ENCODE measurements around the gene FBXO3. TPM values are rescaled to one million over a fixed set of nuclear protein-coding genes. Genes with fewer than 3 reads are reported as not detected.

Gene FBXO3
- polyA plus RNA-seq, 2 donors, result 17.1 to 22.9 TPM

- no peaks in the 10 kb centered on the region for H3K9me3 ChIP-seq (ENCODE audit: control insufficient read depth in 2 of 2, insufficient read depth in 1 of 2, low read depth in 1 of 2, low read length in 1 of 2)
- no peaks in the 10 kb centered on the region for H3K27me3 ChIP-seq (ENCODE audit: control insufficient read depth in 1 of 2, insufficient read depth in 2 of 2, low read length in 2 of 2)
- no peak overlapping the region for H3K4me3 ChIP-seq (ENCODE audit: low read depth in 1 of 2, low read length in 2 of 2)
- peaks cover 2 to 8% of the 10 kb centered on the region in 2 donors for H3K36me3 ChIP-seq (ENCODE audit: control insufficient read depth in 2 of 2, insufficient read depth in 2 of 2, low read length in 1 of 2)
- WGBS, 2 donors, result 38 to 53% methylated on average over 4 of the region's 4 CpGs
- no peak overlapping the region for H3K27ac ChIP-seq (ENCODE audit: low read depth in 2 of 2, low read length in 1 of 2)
- no peaks in the 10 kb centered on the region for H3K4me1 ChIP-seq (ENCODE audit: control insufficient read depth in 2 of 2, insufficient read depth in 2 of 2, low read length in 1 of 2)
Observed at GRCh38 chr11:33753304-33753967, 20.9 kb downstream of the FBXO3 start.

GRCh38 chr11:33751878-33752277 is 22.4 kb downstream of the FBXO3 start:
- WGBS, 2 donors, result 81 to 89% methylated on average over 3 of the region's 3 CpGs
- H3K4me1 ChIP-seq (ENCODE audit: control insufficient read depth in 2 of 2, insufficient read depth in 2 of 2, low read length in 1 of 2), result no peaks in the 10 kb centered on the region
- H3K4me3 ChIP-seq (ENCODE audit: low read depth in 1 of 2, low read length in 2 of 2), result no peak overlapping the region
- H3K27me3 ChIP-seq (ENCODE audit: control insufficient read depth in 1 of 2, insufficient read depth in 2 of 2, low read length in 2 of 2), result no peaks in the 10 kb centered on the region
- no peak overlapping the region for H3K27ac ChIP-seq (ENCODE audit: low read depth in 2 of 2, low read length in 1 of 2)
- H3K9me3 ChIP-seq (ENCODE audit: control insufficient read depth in 2 of 2, insufficient read depth in 1 of 2, low read depth in 1 of 2, low read length in 1 of 2), result no peaks in the 10 kb centered on the region
- H3K36me3 ChIP-seq (ENCODE audit: control insufficient read depth in 2 of 2, insufficient read depth in 2 of 2, low read length in 1 of 2), result peaks cover 2 to 5% of the 10 kb centered on the region in 2 donors

DNA sequence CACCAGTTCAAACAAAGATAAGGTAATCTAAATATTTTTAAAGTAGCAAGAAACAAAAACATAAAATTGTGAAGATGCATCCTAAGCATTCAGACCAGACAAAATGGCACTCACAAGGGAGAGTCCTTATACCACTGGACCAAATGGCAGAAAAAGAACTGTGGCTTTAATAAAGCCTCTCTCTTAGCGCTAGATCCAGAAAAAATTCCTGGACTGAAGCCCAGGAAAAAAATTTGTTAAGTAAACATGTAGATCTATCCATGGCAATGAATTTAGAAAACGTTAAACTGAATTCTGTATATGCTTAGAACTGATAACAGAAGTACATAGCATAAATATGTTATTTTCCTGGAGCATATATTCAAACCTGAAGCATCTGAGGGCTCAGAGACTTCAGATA is 26.3 kb downstream of the FBXO3 start:
- 14 to 17% methylated on average over 2 of the region's 2 CpGs for WGBS, 2 donors
- no peaks in the 10 kb centered on the region for H3K9me3 ChIP-seq (ENCODE audit: control insufficient read depth in 2 of 2, insufficient read depth in 1 of 2, low read depth in 1 of 2, low read length in 1 of 2)
- no peaks in the 10 kb centered on the region for H3K27me3 ChIP-seq (ENCODE audit: control insufficient read depth in 1 of 2, insufficient read depth in 2 of 2, low read length in 2 of 2)
- H3K27ac ChIP-seq (ENCODE audit: low read depth in 2 of 2, low read length in 1 of 2), result no peak overlapping the region
- H3K36me3 ChIP-seq (ENCODE audit: control insufficient read depth in 2 of 2, insufficient read depth in 2 of 2, low read length in 1 of 2), result peaks cover 3 to 4% of the 10 kb centered on the region in 2 donors
- H3K4me1 ChIP-seq (ENCODE audit: control insufficient read depth in 2 of 2, insufficient read depth in 2 of 2, low read length in 1 of 2), result no peaks in the 10 kb centered on the region
- no peak overlapping the region for H3K4me3 ChIP-seq (ENCODE audit: low read depth in 1 of 2, low read length in 2 of 2)

- Histone ChIP-seq H3K27me3 (ENCODE audit: control insufficient read depth in 1 of 2, insufficient read depth in 2 of 2, low read length in 2 of 2) (no peaks in the 10 kb centered on the region), H3K36me3 (ENCODE audit: control insufficient read depth in 2 of 2, insufficient read depth in 2 of 2, low read length in 1 of 2) (peaks cover 3 to 7% of the 10 kb centered on the region in 2 donors), H3K4me1 (ENCODE audit: control insufficient read depth in 2 of 2, insufficient read depth in 2 of 2, low read length in 1 of 2) (no peaks in the 10 kb centered on the region), H3K4me3 (ENCODE audit: low read depth in 1 of 2, low read length in 2 of 2) (no peak overlapping the region), H3K27ac (ENCODE audit: low read depth in 2 of 2, low read length in 1 of 2) (no peak overlapping the region), H3K9me3 (ENCODE audit: control insufficient read depth in 2 of 2, insufficient read depth in 1 of 2, low read depth in 1 of 2, low read length in 1 of 2) (no peaks in the 10 kb centered on the region)
- 88 to 92% methylated on average over 5 of the region's 5 CpGs for WGBS, 2 donors
Observed at GRCh38 chr11:33743291-33743690, 31.0 kb downstream of the FBXO3 start.

DNA sequence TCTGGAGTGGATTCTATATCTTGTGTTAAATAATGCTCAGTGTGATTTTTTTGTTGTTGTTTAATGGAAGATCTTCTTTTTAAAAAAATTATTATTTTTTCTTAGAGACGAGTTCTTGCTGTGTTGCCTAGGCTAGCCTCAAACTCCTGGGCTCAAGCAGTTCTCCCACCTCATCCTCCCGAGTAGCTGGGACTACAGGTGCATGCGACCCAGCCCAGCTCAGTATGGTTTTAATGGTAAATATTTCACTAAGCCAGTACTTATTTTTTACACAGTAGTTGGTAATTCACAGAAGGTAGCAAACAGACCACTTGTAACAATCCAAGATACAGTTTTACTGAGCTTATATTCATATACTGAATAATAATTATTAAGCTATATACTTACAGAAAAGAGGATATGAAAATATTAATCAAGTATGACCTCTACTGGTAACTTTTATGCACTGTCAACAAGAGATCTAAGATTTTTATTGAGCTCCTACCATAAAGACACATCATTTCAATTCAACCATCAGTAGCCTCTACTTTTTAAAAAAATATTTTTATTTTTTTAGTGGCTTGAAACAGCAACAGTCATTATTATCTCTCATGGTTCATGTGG is 32.0 kb downstream of the FBXO3 start:
- Histone ChIP-seq H3K36me3 (ENCODE audit: control insufficient read depth in 2 of 2, insufficient read depth in 2 of 2, low read length in 1 of 2) (peaks cover 3 to 7% of the 10 kb centered on the region in 2 donors), H3K27me3 (ENCODE audit: control insufficient read depth in 1 of 2, insufficient read depth in 2 of 2, low read length in 2 of 2) (no peaks in the 10 kb centered on the region), H3K4me3 (ENCODE audit: low read depth in 1 of 2, low read length in 2 of 2) (no peak overlapping the region), H3K4me1 (ENCODE audit: control insufficient read depth in 2 of 2, insufficient read depth in 2 of 2, low read length in 1 of 2) (no peaks in the 10 kb centered on the region), H3K9me3 (ENCODE audit: control insufficient read depth in 2 of 2, insufficient read depth in 1 of 2, low read depth in 1 of 2, low read length in 1 of 2) (no peaks in the 10 kb centered on the region), H3K27ac (ENCODE audit: low read depth in 2 of 2, low read length in 1 of 2) (no peak overlapping the region)
- WGBS, 2 donors, result 70 to 82% methylated on average over 3 of the region's 3 CpGs

DNA sequence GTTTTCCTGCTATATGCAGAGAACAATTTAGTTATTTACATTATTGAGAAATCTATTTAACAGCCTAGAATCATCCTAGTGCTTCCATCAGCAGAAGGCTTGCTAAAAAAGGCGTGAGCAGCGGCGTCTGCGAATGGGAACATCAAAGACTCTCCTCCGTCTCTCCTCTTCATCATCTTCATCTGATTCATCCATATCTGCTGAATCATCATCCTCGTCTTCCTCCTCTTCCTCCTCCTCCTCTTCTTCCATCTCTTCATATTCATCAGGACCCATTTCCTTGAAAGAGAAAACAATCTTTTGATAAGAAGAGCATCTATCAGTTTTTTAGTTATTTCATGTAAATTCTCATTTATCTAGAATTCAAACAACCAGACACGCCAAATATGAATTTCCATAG is 32.5 kb downstream of the FBXO3 start:
- Histone ChIP-seq H3K27ac (ENCODE audit: low read depth in 2 of 2, low read length in 1 of 2) (no peak overlapping the region), H3K36me3 (ENCODE audit: control insufficient read depth in 2 of 2, insufficient read depth in 2 of 2, low read length in 1 of 2) (peaks cover 3 to 7% of the 10 kb centered on the region in 2 donors), H3K9me3 (ENCODE audit: control insufficient read depth in 2 of 2, insufficient read depth in 1 of 2, low read depth in 1 of 2, low read length in 1 of 2) (no peaks in the 10 kb centered on the region), H3K4me3 (ENCODE audit: low read depth in 1 of 2, low read length in 2 of 2) (no peak overlapping the region), H3K27me3 (ENCODE audit: control insufficient read depth in 1 of 2, insufficient read depth in 2 of 2, low read length in 2 of 2) (no peaks in the 10 kb centered on the region), H3K4me1 (ENCODE audit: control insufficient read depth in 2 of 2, insufficient read depth in 2 of 2, low read length in 1 of 2) (no peaks in the 10 kb centered on the region)
- WGBS, 2 donors, result 86 to 88% methylated on average over 7 of the region's 7 CpGs

GRCh38 chr11:33737362-33737821 is 36.9 kb downstream of the FBXO3 start:
- Histone ChIP-seq H3K36me3 (ENCODE audit: control insufficient read depth in 2 of 2, insufficient read depth in 2 of 2, low read length in 1 of 2) (no peaks in the 10 kb centered on the region), H3K4me1 (ENCODE audit: control insufficient read depth in 2 of 2, insufficient read depth in 2 of 2, low read length in 1 of 2) (peaks cover 3% of the 10 kb centered on the region in 2 donors), H3K27me3 (ENCODE audit: control insufficient read depth in 1 of 2, insufficient read depth in 2 of 2, low read length in 2 of 2) (no peaks in the 10 kb centered on the region), H3K27ac (ENCODE audit: low read depth in 2 of 2, low read length in 1 of 2) (peak overlapping the region; percentile 69 to 96), H3K9me3 (ENCODE audit: control insufficient read depth in 2 of 2, insufficient read depth in 1 of 2, low read depth in 1 of 2, low read length in 1 of 2) (no peaks in the 10 kb centered on the region), H3K4me3 (ENCODE audit: low read depth in 1 of 2, low read length in 2 of 2) (no peak overlapping the region)
- WGBS, 2 donors, result 48 to 51% methylated on average over 3 of the region's 3 CpGs

GRCh38 chr11:33736148-33736812 is 38.0 kb downstream of the FBXO3 start, which contains the start of gene CD59:
CD59 (minus strand) TSS chr11:33736423; CDS start chr11:33722445, 13,978 bp downstream.
- WGBS, 2 donors, result 1% methylated on average over 36 to 48 of the region's 48 CpGs
- H3K4me1 ChIP-seq (ENCODE audit: control insufficient read depth in 2 of 2, insufficient read depth in 2 of 2, low read length in 1 of 2), result peaks cover 5% of the 10 kb centered on the region in 2 donors
- no peaks in the 10 kb centered on the region for H3K36me3 ChIP-seq (ENCODE audit: control insufficient read depth in 2 of 2, insufficient read depth in 2 of 2, low read length in 1 of 2)
- peak within 1 kb of the TSS; percentile 69 to 95 for H3K4me3 ChIP-seq (ENCODE audit: low read depth in 1 of 2, low read length in 2 of 2)
- H3K9me3 ChIP-seq (ENCODE audit: control insufficient read depth in 2 of 2, insufficient read depth in 1 of 2, low read depth in 1 of 2, low read length in 1 of 2), result no peaks in the 10 kb centered on the region
- no peaks in the 10 kb centered on the region for H3K27me3 ChIP-seq (ENCODE audit: control insufficient read depth in 1 of 2, insufficient read depth in 2 of 2, low read length in 2 of 2)
- H3K27ac ChIP-seq (ENCODE audit: low read depth in 2 of 2, low read length in 1 of 2), result peak within 1 kb of the TSS; percentile 85 to 96

GRCh38 chr11:33735271-33736147 is 38.8 kb downstream of the FBXO3 start:
- WGBS, 2 donors, result 1% methylated on average over 53 of the region's 53 CpGs
- Histone ChIP-seq H3K4me1 (ENCODE audit: control insufficient read depth in 2 of 2, insufficient read depth in 2 of 2, low read length in 1 of 2) (peaks cover 5% of the 10 kb centered on the region in 2 donors), H3K9me3 (ENCODE audit: control insufficient read depth in 2 of 2, insufficient read depth in 1 of 2, low read depth in 1 of 2, low read length in 1 of 2) (no peaks in the 10 kb centered on the region)

More at GRCh38 chr11:33735271-33736147, 38.8 kb downstream of the FBXO3 start:
- Histone ChIP-seq H3K36me3 (ENCODE audit: control insufficient read depth in 2 of 2, insufficient read depth in 2 of 2, low read length in 1 of 2) (no peaks in the 10 kb centered on the region), H3K4me3 (ENCODE audit: low read depth in 1 of 2, low read length in 2 of 2) (peak overlapping the region; percentile 69 to 95), H3K27me3 (ENCODE audit: control insufficient read depth in 1 of 2, insufficient read depth in 2 of 2, low read length in 2 of 2) (no peaks in the 10 kb centered on the region), H3K27ac (ENCODE audit: low read depth in 2 of 2, low read length in 1 of 2) (peak overlapping the region; percentile 85 to 96)

All from esophagus (tissue), 2 donors.